Coronary artery (tissue), 2 donors: ENCODE results near the gene CRABP2.

Experiments used
- DNase-seq: peaks from one replicate; pipeline ENCODE4 v3.0.0-alpha.2; 2017; ENCODE audit warnings: low spot score
- H3K27ac ChIP-seq, 2 donors: fragments of 200-600 bp; sonication (generic); one replicate each; pipeline ENCODE4 v1.5.1; 2016 to 2019
- H3K4me3 ChIP-seq: fragments of 200-600 bp; sonication (generic); 2 replicates; pipeline ENCODE4 v1.5.1; 2016; ENCODE audit warnings: mild to moderate bottlenecking, moderate library complexity
- TF ChIP-seq, protein P1 (sequence below): fragments of 200-600 bp; sonication (generic); IDR thresholded peaks from one replicate; pipeline ENCODE4 v1.5.1; 2019; ENCODE audit warnings: antibody characterized with exemption

Gene CRABP2

DNA sequence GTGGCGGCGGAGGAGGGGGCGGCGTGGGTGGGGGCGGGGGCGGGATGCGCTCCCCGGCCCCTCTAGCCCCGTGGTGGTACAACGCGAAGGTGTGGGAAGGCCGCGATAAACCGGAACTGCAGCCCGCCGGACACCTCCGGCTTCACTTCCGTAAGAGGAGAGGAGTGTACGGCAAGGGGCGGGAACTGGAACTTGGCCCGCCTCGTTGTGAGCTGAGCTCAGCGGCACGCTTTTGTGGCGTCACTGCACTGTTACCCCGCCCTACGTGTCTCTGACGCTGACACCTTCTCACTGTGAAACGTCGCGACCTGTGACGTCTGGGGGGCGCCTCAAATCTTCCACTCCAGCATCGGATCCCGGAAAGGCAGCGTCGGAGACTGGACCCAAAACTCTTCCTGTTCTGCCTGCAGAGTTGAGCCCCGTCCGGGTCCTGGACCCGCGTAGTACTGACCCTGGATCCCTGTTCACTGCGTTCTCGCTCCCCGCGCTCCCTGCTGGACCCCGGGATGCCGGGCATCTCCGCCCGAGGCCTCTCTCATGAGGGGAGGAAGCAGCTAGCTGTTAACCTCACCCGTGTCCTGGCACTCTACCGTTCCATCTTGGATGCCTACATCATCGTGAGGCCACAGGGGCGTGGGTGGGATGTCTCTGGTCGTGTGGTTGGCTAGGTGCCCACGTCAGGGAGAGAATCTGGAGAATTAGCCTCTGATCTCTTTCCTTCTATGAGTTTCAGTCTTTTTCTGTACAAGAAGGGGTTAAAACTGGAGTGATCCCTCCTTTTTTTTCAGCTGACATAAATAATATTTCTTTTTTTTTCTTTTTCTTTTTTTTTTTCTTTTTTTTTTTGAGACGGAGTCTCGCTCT is 23.4 kb upstream of the CRABP2 start, which contains the start of gene ISG20L2:
Gene ISG20L2, minus strand, starts transcription at position 168 of the 864 bp plus-strand sequence. CDS start 1,114 bp downstream, outside the sequence.
- peak; percentile 98 for DNase-seq
- TF ChIP-seq, protein P1, sequence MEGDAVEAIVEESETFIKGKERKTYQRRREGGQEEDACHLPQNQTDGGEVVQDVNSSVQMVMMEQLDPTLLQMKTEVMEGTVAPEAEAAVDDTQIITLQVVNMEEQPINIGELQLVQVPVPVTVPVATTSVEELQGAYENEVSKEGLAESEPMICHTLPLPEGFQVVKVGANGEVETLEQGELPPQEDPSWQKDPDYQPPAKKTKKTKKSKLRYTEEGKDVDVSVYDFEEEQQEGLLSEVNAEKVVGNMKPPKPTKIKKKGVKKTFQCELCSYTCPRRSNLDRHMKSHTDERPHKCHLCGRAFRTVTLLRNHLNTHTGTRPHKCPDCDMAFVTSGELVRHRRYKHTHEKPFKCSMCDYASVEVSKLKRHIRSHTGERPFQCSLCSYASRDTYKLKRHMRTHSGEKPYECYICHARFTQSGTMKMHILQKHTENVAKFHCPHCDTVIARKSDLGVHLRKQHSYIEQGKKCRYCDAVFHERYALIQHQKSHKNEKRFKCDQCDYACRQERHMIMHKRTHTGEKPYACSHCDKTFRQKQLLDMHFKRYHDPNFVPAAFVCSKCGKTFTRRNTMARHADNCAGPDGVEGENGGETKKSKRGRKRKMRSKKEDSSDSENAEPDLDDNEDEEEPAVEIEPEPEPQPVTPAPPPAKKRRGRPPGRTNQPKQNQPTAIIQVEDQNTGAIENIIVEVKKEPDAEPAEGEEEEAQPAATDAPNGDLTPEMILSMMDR: no peak
- Histone ChIP-seq H3K4me3 (peak within 1 kb of the TSS; percentile 98), H3K27ac (peak within 1 kb of the TSS; percentile 96 to 99)

DNA sequence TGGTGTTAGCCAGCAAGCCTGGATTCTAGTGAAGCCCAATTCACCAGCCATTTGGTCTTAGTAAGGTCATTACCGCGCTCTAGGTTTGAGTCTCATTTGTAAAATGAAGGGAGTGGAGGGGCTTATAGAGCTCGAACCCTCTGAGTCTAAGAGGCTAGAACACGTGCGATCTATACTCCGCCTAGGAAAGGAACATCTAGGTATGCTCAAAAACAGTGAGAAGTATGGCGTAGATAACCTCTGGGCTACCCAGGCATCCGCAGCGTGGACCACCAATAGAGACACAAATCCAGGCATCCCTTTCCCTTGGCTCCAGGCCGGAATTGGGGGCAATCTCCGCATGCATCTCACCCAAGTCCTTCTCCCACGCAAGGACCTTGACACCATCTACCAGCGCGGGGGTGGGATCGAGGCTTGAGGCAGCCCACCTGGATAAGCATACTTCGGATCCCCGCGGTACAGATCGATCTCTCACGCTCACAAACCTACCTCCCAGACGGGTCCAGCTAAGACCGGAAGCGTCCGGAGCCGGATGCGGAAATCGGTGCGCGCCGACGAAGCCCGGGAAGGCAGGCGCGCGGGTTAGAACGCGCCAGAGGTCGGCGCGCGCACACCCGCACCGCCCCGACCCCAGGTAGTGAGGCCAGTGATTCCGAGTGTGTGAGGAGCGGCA is 22.7 kb upstream of the CRABP2 start, which contains the start of gene METTL25B:
Gene METTL25B, plus strand, starts transcription at position 544 of the 673 bp plus-strand sequence. CDS start 636 bp downstream, outside the sequence.
- DNase-seq: peak; percentile 92
- H3K27ac ChIP-seq: peak within 1 kb of the TSS; percentile 96 to 99
- TF ChIP-seq, protein P1: no peak
- peak within 1 kb of the TSS; percentile 98 for H3K4me3 ChIP-seq

DNA sequence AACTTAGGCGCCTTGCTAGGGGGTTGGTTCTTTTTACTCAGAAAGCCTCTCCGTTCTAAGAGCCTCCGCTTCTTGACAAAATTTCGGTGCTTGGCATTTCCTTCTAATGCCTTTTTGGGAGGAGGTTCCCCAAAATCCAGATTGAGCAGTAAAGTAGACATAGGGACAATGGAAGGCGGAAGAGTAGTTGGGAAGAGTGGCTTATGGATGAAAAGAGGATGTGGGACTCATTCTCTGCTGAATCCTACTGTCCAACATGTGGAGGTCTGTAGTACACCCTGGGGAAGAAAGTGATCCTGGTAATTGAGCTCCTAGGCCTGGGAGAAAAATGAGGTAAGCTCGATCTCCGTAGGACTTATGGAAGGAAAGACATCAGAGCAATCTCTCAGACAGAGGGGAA is 22.1 kb upstream of the CRABP2 start:
- H3K4me3 ChIP-seq: peak overlapping the region; percentile 98
- no peak for DNase-seq
- H3K27ac ChIP-seq: peak overlapping the region; percentile 96 to 99
- TF ChIP-seq, protein P1: no peak

DNA sequence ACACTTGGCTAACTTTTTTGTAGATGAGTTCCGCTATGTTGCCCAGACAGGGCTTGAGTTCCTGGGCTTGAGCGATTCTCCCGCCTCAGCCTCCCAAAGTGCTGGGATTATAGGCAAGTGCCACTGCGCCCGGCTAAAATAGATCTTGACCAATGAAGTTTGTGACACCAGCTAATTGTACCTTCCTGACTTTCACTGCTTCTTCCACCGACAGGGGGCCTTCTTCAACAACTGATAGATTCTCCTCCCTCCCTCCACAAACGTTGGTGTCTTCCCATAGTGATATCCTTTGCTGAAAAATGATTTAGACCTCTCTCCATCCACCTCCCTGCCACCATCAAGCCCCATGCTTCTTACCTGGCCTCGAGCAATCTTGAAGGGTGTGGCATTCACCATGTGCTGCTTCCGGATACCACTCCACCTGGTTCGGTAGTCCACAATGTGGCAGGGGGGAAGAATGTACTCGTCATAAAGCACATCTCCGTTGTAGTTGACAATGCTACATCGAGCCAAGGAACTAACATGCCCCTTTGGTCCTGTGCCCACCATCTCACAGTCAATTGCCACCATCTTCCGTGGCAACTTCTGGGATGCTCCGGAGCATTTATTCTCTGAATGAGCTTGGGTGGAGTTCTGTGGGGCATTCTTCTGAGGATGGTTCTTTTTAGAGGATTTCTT is 21.3 kb upstream of the CRABP2 start:
- Histone ChIP-seq H3K27ac (peak overlapping the region in 1 of 2 donors; percentile 3), H3K4me3 (peak overlapping the region; percentile 98)
- TF ChIP-seq, protein P1: no peak
- DNase-seq: peak; percentile 71

DNA sequence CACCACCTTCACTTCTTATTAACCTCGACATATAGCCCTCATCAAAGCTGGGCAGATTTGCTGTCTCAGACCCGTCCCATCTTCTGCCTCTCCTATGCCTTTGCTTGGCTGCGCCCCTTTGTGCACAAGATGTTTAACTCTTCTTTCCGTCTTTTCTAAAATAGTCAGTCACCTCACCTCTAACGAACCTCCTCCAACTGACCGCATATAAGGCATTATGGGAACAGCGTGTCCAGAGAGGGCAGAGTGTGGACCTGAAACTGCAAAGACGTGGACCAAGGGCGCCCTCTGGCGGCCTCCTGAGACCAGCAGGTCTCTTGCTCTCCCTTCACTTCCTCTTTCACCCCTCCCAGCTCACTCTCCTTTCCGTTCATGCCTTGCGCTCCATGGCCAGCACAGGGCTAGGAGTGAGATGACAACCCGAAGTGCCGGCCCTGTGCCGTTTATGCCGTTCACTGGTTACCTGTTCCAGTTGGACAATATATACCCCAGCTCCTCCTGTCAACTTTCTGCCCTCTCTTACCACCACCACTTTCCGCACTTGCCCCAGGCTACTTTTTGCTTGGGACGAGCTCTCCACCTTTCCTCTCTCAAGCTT is 20.4 kb upstream of the CRABP2 start:
- Histone ChIP-seq H3K4me3 (peak overlapping the region; percentile 98), H3K27ac (no peak overlapping the region)
- TF ChIP-seq, protein P1: peak; percentile 93
- peak; percentile 88 for DNase-seq

DNA sequence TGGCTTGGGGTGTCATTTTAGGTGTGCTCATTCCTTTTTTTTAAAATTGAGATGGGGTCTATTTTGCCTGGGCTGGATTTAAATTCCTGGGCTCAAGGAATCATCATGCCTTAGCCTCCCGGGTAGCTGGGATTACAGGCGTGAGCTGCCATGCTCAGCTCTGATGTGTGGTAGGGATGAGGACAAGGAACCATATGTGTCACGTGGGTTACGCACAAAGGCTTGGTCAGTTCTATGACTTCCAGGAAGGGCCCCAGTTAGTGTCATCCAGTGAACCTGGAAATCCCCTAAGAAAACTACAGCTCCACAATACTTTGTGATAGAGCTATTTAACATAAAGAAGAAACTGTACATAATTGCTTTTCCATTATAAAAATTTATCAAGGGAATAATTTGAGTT is 16.2 kb upstream of the CRABP2 start:
- H3K4me3 ChIP-seq: no peak overlapping the region
- no peak overlapping the region for H3K27ac ChIP-seq
- no peak for DNase-seq
- TF ChIP-seq, protein P1: no peak
